Measurements from ENCODE around the gene URAD.
"Not testable (repeated sequence)": the region's sequence is repeated elsewhere in the genome, so short reads cannot be mapped to it uniquely, and the experiment has no call there.

The URAD gene

DNA sequence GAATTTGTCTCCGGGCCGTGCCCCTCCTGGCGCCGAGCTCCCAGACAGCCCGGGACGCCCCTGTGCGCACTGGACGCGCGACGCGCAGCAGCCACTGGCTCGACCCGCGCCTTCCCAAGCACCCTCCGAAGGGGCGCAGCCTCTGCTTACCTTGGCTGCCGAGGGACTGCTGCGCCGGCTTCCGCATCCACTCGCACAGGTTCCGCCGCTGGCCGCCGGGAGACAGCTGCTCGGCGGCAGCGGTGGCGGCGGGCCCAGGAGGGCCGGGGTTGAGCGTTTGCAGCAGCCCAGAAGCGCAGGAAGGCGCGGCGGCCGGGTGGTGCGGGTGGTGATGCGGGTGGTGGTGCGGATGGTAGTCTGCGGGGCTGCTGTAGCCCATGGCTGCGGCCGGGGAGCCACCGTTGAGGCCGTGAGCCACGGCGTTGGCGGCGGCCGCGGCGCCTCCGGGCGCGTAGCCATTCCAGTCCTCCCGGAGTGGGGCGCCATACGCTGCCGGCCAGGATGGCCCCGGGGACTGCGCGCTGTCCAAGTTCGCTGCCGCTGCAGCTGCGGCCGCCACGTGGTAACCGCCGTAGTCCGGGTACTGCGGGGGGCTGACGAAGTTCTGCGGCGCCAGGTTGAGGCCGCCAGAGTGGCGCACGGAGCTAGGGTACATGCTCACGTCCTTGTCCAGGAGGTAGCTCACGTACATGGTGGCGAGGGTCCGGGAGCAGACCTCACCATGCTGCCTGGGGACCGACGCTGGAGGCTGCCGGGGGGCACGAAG, 20.0 kb downstream of the URAD start:
- H3K9me3 ChIP-seq (ENCODE audit: low read length) = no peaks in the 10 kb centered on the region
- H3K27ac ChIP-seq (ENCODE audit: low read depth, low read length) = no peak overlapping the region

DNA sequence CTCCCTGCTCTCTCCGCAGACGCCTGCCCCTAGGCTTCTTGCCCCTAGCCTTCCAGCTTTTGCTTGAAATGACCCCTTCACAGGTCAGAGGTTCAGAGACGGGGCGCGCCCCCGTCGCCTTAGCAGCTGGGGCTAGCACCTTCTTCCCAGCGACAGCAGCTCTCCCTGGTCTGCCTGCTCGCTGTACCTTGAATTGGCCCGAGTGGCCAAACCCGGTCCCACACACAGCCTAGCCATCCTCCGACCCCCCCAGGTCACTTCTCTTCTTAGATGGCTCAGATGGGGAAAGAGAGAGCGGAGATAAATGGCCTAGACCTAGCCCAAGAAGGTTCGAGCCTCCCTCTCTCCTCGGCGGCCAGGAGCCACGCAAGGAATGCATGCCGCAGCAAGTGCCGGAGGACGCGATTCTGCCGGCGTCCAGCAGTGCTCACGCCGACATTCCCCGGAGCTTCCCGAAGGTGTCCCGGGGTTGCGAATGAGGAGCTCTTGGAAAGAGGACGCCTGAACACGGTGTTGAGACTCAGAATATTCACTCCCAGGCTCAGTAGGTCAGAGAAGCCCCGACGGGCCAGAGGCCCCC, 20.7 kb downstream of the URAD start:
- no peak overlapping the region for H3K4me3 ChIP-seq (ENCODE audit: low read depth in 1 of 2, low read length in 2 of 2)
- H3K4me1 ChIP-seq (ENCODE audit: insufficient read depth, low read length) = no peaks in the 10 kb centered on the region
- H3K27ac ChIP-seq (ENCODE audit: low read depth, low read length) = no peak overlapping the region
- no peaks in the 10 kb centered on the region for H3K9me3 ChIP-seq (ENCODE audit: low read length)
- H3K9ac ChIP-seq (ENCODE audit: low read length) = no peak overlapping the region
- H3K27me3 ChIP-seq (ENCODE audit: control insufficient read depth in 1 of 2, insufficient read depth in 2 of 2, low read length in 2 of 2) = peaks cover 34 to 84% of the 10 kb centered on the region in 2 donors
- H3K36me3 ChIP-seq (ENCODE audit: insufficient read depth, low read length) = no peaks in the 10 kb centered on the region

More for the DNA sequence above, 20.0 kb downstream of the URAD start:
- Histone ChIP-seq H3K9ac (ENCODE audit: low read length) (no peak overlapping the region), H3K4me1 (ENCODE audit: insufficient read depth, low read length) (no peaks in the 10 kb centered on the region), H3K27me3 (ENCODE audit: control insufficient read depth in 1 of 2, insufficient read depth in 2 of 2, low read length in 2 of 2) (peaks cover 34 to 84% of the 10 kb centered on the region in 2 donors), H3K4me3 (ENCODE audit: low read depth in 1 of 2, low read length in 2 of 2) (no peak overlapping the region), H3K36me3 (ENCODE audit: insufficient read depth, low read length) (no peaks in the 10 kb centered on the region)

DNA sequence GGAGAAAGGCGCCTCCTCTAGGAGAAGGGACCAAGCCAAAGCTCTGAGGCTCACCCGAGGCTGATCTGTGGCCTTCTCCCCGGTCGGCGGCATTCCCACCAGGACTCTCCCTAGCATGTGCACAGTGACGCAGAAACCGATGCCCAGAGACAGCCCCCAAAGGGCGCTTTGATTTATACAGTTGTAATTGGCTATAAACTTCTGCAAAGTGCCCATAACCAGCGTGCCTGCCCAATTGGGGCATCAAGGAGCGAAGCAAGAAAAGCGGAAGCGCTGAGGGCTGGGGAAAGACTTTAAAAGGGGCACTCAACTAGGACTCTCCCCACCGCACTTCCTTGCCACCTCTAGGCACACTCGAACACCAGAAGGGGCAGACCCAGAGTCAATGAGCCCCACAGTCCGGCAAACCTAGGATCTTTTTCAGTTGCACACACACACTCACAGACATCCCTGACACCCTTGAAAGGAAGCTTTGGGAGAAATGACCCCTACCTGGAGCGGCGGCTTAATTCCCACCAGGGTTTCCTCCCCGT, 21.2 kb downstream of the URAD start:
- Histone ChIP-seq H3K9ac (ENCODE audit: low read length) (no peak overlapping the region), H3K9me3 (ENCODE audit: low read length) (no peaks in the 10 kb centered on the region), H3K36me3 (ENCODE audit: insufficient read depth, low read length) (no peaks in the 10 kb centered on the region), H3K4me1 (ENCODE audit: insufficient read depth, low read length) (no peaks in the 10 kb centered on the region), H3K4me3 (ENCODE audit: low read depth in 1 of 2, low read length in 2 of 2) (no peak overlapping the region), H3K27me3 (ENCODE audit: control insufficient read depth in 1 of 2, insufficient read depth in 2 of 2, low read length in 2 of 2) (peaks cover 34 to 89% of the 10 kb centered on the region in 2 donors), H3K27ac (ENCODE audit: low read depth, low read length) (no peak overlapping the region)

DNA sequence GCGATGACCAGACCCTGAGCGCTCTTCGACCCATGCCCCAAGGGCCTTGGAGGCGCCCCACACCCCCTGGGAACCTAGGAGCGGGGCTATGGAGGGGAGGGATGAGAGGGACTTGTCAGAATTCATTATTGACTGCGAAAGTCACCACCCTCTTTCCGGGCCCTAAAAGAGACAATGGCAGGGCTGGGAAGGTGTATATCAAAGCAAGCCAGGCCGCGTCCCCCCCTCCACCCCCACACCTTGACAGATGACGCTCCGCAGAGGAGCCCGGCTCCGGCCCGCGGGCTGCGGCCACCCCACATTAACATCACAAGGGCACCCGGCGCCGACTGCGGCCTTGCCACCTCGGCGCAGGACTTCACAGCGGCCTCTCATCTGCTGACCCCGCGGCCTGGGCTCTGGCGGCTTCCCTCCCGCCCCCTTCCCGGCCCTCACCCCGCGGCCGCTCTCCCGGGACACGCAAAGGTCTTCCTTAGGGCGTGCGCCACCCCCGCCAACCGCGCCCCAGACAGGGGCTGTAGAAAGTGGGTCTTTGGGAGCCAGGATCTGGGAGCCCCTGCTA, 21.8 kb downstream of the URAD start:
- no peak overlapping the region for H3K4me3 ChIP-seq (ENCODE audit: low read depth in 1 of 2, low read length in 2 of 2)
- H3K4me1 ChIP-seq (ENCODE audit: insufficient read depth, low read length) = no peaks in the 10 kb centered on the region
- no peaks in the 10 kb centered on the region for H3K9me3 ChIP-seq (ENCODE audit: low read length)
- no peaks in the 10 kb centered on the region for H3K36me3 ChIP-seq (ENCODE audit: insufficient read depth, low read length)
- H3K9ac ChIP-seq (ENCODE audit: low read length) = no peak overlapping the region
- H3K27me3 ChIP-seq (ENCODE audit: control insufficient read depth in 1 of 2, insufficient read depth in 2 of 2, low read length in 2 of 2) = peaks cover 34 to 86% of the 10 kb centered on the region in 2 donors
- no peak overlapping the region for H3K27ac ChIP-seq (ENCODE audit: low read depth, low read length)

DNA sequence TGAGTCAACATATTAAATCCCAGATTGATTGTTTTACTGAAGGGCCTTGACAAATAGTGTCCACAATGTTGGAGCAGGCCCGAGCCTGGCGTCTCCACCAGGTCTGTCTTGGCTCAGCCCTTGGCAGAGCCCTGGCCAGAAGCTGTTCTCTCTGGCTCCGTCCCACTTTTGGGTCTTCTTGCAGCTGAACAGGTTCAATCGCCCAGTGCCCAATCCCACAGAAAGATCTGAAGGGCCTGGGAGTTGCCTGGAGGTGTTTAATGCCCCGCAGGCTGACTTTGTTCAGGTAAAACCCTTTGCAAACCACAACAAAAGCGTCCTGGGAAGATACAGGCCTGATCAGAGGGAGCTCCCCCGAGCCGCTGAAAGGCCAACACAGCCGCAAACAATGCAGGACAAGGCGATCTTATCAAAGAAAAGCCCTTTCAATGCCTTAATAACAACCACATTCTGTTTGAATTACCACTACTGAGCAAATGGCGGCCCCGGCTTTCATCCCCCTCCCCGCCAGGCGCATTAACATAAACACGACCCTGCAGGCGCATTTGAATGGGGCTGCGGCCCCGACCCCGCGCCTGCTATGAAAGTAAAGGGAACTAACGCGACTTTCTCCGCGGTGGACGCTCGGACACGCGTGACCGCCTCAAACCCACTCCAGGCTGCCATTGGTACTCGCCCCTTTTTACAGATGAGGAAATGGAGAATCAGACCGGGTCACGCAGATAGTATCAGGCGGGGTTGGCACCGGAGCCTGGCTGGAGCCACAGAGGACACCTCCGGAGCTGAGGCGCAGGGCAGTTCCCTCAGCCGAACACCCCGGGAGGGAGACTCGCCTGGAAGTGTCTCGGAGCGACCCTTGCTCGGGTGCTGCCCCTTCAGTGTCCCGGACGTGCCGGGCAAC, 22.5 kb downstream of the URAD start:
- no peak overlapping the region for H3K27ac ChIP-seq (ENCODE audit: low read depth, low read length)

DNA sequence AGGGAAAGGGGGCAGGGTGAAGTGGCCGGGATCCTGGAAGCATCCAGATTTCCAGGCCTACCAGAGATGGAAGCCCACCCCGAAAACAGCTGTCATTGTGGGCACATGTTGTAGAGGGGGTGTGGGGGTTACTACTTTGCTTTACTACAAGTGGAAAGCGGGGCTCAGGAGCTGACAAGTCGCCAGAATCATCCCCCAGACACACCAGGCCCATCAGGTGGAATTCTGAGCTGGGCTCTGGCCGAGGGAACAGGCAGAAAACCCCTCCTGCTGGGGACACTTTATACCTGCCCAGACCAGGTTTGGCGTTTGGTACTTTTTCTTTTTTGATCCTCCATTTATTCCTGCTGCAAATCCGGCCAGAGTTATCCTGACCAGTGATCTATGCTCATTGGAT, 23.2 kb downstream of the URAD start:
- Histone ChIP-seq H3K27ac (ENCODE audit: low read depth, low read length) (no peak overlapping the region), H3K27me3 (ENCODE audit: control insufficient read depth in 1 of 2, insufficient read depth in 2 of 2, low read length in 2 of 2) (peaks cover 37 to 86% of the 10 kb centered on the region in 2 donors)

More for the DNA sequence above, 22.5 kb downstream of the URAD start:
- Histone ChIP-seq H3K27me3 (ENCODE audit: control insufficient read depth in 1 of 2, insufficient read depth in 2 of 2, low read length in 2 of 2) (peaks cover 34 to 86% of the 10 kb centered on the region in 2 donors), H3K4me1 (ENCODE audit: insufficient read depth, low read length) (no peaks in the 10 kb centered on the region), H3K9ac (ENCODE audit: low read length) (no peak overlapping the region), H3K4me3 (ENCODE audit: low read depth in 1 of 2, low read length in 2 of 2) (no peak overlapping the region), H3K36me3 (ENCODE audit: insufficient read depth, low read length) (no peaks in the 10 kb centered on the region), H3K9me3 (ENCODE audit: low read length) (no peaks in the 10 kb centered on the region)

DNA sequence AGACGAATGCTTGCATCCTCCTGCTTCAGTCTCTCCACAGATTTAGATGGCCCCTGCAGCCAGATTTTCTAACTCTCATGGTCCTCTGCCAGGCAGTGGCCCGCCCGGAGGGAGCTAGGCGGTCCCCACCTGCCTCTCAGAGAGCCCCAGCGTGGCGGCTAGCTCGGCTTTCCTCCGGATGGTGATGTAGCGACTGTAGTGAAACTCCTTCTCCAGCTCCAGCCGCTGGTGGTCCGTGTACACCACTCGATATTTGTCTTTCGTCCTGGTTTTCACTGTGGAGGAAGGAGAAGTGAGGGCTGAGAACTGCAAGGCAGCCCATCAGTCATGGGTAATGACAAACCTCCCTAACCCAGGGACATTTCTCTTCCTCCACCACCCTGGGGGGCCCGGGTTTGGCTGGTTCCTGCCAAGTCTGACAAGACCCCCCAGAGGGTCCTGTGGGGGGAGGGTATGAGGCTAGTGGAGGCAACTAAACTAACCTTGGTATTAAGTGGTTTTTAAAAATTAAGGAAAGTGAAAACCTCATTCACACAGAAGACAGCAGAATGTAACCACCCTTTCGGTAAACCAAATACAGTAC, 23.7 kb downstream of the URAD start:
- no peaks in the 10 kb centered on the region for H3K9me3 ChIP-seq (ENCODE audit: low read length)
- no peak overlapping the region for H3K27ac ChIP-seq (ENCODE audit: low read depth, low read length)
- no peak overlapping the region for H3K4me3 ChIP-seq (ENCODE audit: low read depth in 1 of 2, low read length in 2 of 2)
- H3K27me3 ChIP-seq (ENCODE audit: control insufficient read depth in 1 of 2, insufficient read depth in 2 of 2, low read length in 2 of 2) = peaks cover 39 to 86% of the 10 kb centered on the region in 2 donors
- H3K9ac ChIP-seq (ENCODE audit: low read length) = no peak overlapping the region
- peaks cover 9% of the 10 kb centered on the region for H3K4me1 ChIP-seq (ENCODE audit: insufficient read depth, low read length)
- H3K36me3 ChIP-seq (ENCODE audit: insufficient read depth, low read length) = no peaks in the 10 kb centered on the region

More for the DNA sequence above, 23.2 kb downstream of the URAD start:
- Histone ChIP-seq H3K4me1 (ENCODE audit: insufficient read depth, low read length) (peaks cover 4% of the 10 kb centered on the region), H3K9me3 (ENCODE audit: low read length) (no peaks in the 10 kb centered on the region), H3K9ac (ENCODE audit: low read length) (no peak overlapping the region), H3K36me3 (ENCODE audit: insufficient read depth, low read length) (no peaks in the 10 kb centered on the region), H3K4me3 (ENCODE audit: low read depth in 1 of 2, low read length in 2 of 2) (no peak overlapping the region)

DNA sequence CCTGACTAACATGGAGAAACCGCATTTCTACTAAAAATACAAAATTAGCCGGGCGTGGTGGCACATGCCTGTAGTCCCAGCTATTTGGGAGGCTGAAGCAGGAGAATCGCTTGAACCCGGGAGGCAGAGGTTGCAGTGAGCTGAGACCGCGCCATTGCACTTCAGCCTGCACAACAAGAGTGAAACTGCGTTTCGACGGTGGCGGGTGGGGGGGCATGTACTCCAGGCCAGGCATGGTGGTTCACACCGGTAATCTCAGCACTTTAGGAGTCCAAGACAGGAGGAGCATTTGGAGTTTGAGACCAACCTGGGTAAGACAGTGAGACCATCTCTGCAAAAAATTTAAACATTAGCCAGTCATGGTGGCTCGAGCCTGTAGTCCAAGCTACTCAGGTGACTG, 24.3 kb downstream of the URAD start:
- H3K4me3 ChIP-seq (ENCODE audit: low read depth in 1 of 2, low read length in 2 of 2); H3K9me3 ChIP-seq (ENCODE audit: low read length); H3K36me3 ChIP-seq (ENCODE audit: insufficient read depth, low read length); H3K9ac ChIP-seq (ENCODE audit: low read length); H3K4me1 ChIP-seq (ENCODE audit: insufficient read depth, low read length); H3K27ac ChIP-seq (ENCODE audit: low read depth, low read length): not testable (repeated sequence)
- H3K27me3 ChIP-seq (ENCODE audit: control insufficient read depth in 1 of 2, insufficient read depth in 2 of 2, low read length in 2 of 2) = peaks cover 41 to 86% of the 10 kb centered on the region in 2 donors

DNA sequence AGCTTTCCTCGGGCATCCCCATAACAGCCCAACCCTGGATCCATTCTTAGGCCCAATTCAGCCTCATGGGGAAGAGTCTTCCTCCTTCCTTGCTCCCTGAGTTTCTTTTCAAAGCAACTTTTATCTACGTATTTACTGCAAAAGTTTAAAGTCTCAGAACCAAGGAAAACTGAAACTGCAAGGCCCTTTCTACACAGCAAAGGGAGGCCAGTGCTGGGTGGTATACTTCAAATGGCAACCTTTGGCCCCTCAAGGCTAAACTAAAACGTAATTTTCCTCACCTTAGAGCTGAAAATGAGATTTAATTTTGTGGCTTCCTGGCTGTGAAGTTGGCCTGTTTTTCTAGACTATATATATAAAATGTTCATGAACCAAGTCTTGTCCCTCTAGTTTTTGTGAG, 25.0 kb downstream of the URAD start:
- H3K27ac ChIP-seq (ENCODE audit: low read depth, low read length) = no peak overlapping the region
- H3K4me3 ChIP-seq (ENCODE audit: low read depth in 1 of 2, low read length in 2 of 2) = no peak overlapping the region
- peaks cover 9% of the 10 kb centered on the region for H3K4me1 ChIP-seq (ENCODE audit: insufficient read depth, low read length)
- H3K9ac ChIP-seq (ENCODE audit: low read length) = no peak overlapping the region
- H3K36me3 ChIP-seq (ENCODE audit: insufficient read depth, low read length) = no peaks in the 10 kb centered on the region
- H3K9me3 ChIP-seq (ENCODE audit: low read length) = no peaks in the 10 kb centered on the region
- H3K27me3 ChIP-seq (ENCODE audit: control insufficient read depth in 1 of 2, insufficient read depth in 2 of 2, low read length in 2 of 2) = peaks cover 41 to 86% of the 10 kb centered on the region in 2 donors

DNA sequence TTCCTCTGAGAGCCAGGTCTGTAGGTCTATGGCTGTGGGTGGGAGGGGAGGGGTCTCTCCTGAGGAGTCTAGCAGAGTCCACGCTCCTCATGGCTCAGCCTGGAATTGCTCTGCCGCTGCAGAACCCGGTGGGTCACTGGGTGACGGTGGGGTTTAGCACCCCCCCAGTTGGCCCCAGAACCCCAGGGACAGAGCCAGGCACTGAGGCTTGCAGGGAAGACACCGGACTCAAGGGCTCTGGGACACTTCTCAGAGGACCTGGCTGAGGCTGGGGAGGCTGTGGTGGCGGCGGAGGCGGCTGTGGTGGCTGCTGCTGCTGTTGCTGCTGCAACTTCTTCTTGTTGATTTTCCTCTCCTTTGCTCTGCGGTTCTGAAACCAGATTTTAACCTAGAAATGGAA, 25.5 kb downstream of the URAD start:
- no peaks in the 10 kb centered on the region for H3K9me3 ChIP-seq (ENCODE audit: low read length)
- no peaks in the 10 kb centered on the region for H3K36me3 ChIP-seq (ENCODE audit: insufficient read depth, low read length)
- H3K4me3 ChIP-seq (ENCODE audit: low read depth in 1 of 2, low read length in 2 of 2) = no peak overlapping the region
- no peak overlapping the region for H3K27ac ChIP-seq (ENCODE audit: low read depth, low read length)
- peaks cover 43 to 86% of the 10 kb centered on the region in 2 donors for H3K27me3 ChIP-seq (ENCODE audit: control insufficient read depth in 1 of 2, insufficient read depth in 2 of 2, low read length in 2 of 2)
- H3K4me1 ChIP-seq (ENCODE audit: insufficient read depth, low read length) = peaks cover 9% of the 10 kb centered on the region
- no peak overlapping the region for H3K9ac ChIP-seq (ENCODE audit: low read length)

All from muscle layer of colon (tissue), 2 donors.